Muscle layer of duodenum (tissue), 2 donors: ENCODE data around the gene NUP37.
"Not testable (repeated sequence)": the region's sequence is repeated elsewhere in the genome, so short reads cannot be mapped to it uniquely, and the experiment has no call there.

Experiments
- H3K27ac ChIP-seq: one replicate; pipeline ENCODE4 v1.7.0; 2013; ENCODE audit warnings: mild to moderate bottlenecking, low read length
- H3K27me3 ChIP-seq: one replicate; pipeline ENCODE4 v1.7.0; 2013; ENCODE audit warnings: low read depth, mild to moderate bottlenecking, control low read depth, low read length
- H3K36me3 ChIP-seq, 2 donors: one replicate each; pipeline ENCODE4 v1.7.0; 2013; ENCODE audit warnings: low read length in 2 of 2, control low read depth in 1 of 2, mild to moderate bottlenecking in 1 of 2; ENCODE audit not compliant: insufficient read depth in 2 of 2, control insufficient read depth in 1 of 2
- H3K4me1 ChIP-seq, 2 donors: one replicate each; pipeline ENCODE4 v1.7.0; 2013; ENCODE audit warnings: low read length in 2 of 2, mild to moderate bottlenecking in 2 of 2, control low read depth in 1 of 2, moderate library complexity in 1 of 2; ENCODE audit not compliant: insufficient read depth in 2 of 2, control insufficient read depth in 1 of 2
- H3K4me3 ChIP-seq, 2 donors: one replicate each; pipeline ENCODE4 v1.7.0; 2013; ENCODE audit warnings: low read length in 2 of 2, low read depth in 1 of 2, mild to moderate bottlenecking in 1 of 2
- H3K9me3 ChIP-seq, 2 donors: one replicate each; pipeline ENCODE4 v1.7.0; 2013; ENCODE audit warnings: low read length in 2 of 2, control low read depth in 1 of 2, mild to moderate bottlenecking in 1 of 2; ENCODE audit not compliant: control insufficient read depth in 1 of 2
- donor health status: healthy.

Gene NUP37

DNA sequence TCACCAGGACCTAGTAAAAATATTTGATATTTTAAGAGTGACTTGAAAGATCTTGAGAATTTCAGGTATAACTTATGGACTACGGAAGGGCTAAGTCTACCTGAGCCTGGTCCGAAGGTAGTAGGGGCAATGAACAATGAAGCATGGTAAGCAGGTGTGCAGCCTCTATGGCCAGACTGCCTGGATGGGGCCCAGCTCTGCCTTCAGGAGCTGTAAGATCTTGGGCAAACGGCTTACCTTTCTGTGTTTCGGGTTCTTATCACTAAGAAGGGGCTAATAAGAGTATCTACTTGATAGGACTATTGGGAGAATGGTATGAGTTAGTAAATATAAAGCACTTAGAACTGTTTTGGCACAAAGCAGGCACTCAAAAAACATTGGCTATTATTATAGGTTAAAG is 39.1 kb downstream of the NUP37 start:
- H3K9me3 ChIP-seq = no peaks in the 10 kb centered on the region
- H3K27me3 ChIP-seq = no peaks in the 10 kb centered on the region
- H3K27ac ChIP-seq = no peak overlapping the region
- H3K4me3 ChIP-seq = no peak overlapping the region
- H3K4me1 ChIP-seq = no peaks in the 10 kb centered on the region
- H3K36me3 ChIP-seq = peaks cover 27 to 62% of the 10 kb centered on the region in 2 donors

DNA sequence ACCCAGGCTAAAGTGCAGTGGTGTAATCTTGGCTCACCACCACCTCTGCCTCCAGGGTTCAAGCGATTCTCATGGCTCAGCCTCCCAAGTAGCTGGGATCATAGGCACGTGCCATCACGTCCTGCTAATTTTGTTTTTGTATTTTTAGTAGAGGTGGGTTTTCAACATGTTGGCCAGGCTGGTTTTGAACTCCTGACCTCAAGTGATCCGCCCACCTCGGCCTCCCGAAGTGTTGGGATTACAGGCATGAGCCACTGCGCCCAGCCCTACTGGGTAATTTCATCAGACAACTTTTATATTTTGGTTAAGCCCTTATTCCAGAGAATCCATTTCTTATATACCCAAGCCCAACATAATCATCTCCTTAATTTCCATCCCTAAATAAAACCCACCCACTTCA is 47.8 kb downstream of the NUP37 start:
- not testable (repeated sequence) for H3K4me3 ChIP-seq, H3K27me3 ChIP-seq, H3K27ac ChIP-seq, H3K9me3 ChIP-seq, H3K4me1 ChIP-seq
- peaks cover 15 to 19% of the 10 kb centered on the region in 2 donors for H3K36me3 ChIP-seq

DNA sequence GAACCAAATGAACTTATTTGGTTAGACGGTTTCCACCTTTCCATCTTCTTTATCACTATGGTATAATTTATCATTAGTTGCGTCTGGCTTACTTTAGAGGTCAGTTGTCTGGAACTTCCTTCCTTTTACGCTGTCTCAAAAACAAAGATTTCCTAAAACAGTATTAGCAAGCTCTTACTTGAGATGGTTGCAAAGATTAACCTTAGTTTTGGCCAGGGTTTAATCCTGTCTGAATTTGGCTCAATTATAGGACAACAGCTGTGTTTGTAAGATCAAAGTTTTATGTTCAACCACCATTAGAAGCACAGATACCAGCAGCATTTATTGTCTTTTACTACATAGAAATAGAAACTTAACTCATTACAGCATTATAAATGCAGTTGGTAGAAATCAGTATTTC is 50.2 kb downstream of the NUP37 start:
- Histone ChIP-seq H3K9me3 (no peaks in the 10 kb centered on the region), H3K4me3 (no peak overlapping the region), H3K36me3 (no peaks in the 10 kb centered on the region), H3K4me1 (no peaks in the 10 kb centered on the region), H3K27me3 (no peaks in the 10 kb centered on the region), H3K27ac (no peak overlapping the region)

DNA sequence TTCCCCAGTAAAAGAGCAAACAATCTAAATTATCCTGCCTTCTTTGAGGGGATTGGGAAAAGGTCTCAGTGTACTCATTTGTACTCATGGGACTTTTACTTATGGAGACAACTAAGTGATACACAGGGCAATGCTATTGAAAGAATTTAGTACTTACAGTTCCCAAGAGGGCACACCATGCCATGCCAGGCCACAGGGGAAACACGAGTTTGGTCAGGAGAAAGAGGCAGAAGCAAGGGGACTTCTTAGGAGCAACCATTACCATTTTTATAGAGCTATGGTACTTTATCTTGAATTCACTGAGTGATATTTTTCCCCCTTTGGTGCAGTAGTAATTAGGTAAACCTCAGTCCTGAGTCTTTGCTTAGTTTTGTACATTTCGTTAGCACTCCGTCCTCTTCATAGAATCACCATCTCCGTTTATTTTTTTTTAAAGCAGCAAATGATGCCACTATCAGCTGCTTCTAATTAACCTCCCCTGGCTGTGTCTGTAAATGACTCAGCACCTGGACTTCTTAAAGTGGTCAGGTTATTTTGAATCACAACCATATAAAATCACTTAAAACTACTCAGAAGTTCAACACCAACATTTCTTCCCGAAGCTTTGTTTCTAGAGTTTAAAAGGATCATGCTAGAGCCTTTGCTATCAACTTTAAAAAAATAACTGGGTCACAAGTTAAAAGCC is 52.2 kb downstream of the NUP37 start:
- H3K27ac ChIP-seq = no peak overlapping the region
- H3K36me3 ChIP-seq = no peaks in the 10 kb centered on the region
- H3K9me3 ChIP-seq = no peaks in the 10 kb centered on the region
- H3K27me3 ChIP-seq = no peaks in the 10 kb centered on the region
- no peaks in the 10 kb centered on the region for H3K4me1 ChIP-seq
- H3K4me3 ChIP-seq = no peak overlapping the region

DNA sequence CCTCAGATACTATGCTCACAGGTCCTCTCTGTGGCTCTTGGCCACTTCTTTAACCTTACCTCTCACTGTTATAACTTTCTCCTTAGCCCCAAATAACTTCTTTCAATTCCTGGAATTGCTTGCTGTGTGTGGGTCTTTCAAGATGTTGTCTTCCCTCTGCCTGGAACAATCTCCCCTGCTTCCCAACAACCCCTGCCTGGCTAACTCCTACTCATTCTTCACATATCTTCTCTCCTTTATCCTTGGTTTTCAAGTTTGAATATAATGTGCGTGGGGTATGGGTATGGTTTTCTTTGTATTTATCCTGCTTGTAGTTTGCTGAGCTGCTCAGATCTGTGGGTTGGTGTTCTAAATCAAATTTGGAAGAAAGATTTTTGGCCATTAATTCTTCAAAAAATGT is 55.4 kb downstream of the NUP37 start:
- no peaks in the 10 kb centered on the region for H3K27me3 ChIP-seq
- H3K4me3 ChIP-seq = no peak overlapping the region
- H3K27ac ChIP-seq = no peak overlapping the region
- H3K4me1 ChIP-seq = peaks cover 0 to 3% of the 10 kb centered on the region in 2 donors
- H3K9me3 ChIP-seq = no peaks in the 10 kb centered on the region
- no peaks in the 10 kb centered on the region for H3K36me3 ChIP-seq

DNA sequence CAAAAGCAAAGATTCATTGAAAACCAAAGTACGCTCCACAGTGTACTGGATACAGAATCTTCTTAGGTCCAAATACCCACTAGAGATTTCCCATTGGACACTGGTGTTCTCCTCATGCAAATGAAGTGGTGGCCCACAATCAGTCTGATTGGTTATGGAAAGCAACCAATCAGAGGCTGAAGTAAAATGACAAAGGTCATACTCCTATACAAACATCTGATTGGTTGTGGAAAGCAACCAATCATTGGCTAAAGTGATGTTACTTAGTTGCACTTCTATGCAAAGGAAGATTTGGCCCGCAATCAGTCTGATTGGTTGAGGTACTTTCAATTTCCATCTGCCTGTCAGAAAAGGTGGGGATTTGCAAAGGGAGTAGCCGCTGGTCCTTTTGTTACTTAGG is 56.8 kb downstream of the NUP37 start:
- Histone ChIP-seq H3K27ac (no peak overlapping the region), H3K27me3 (no peaks in the 10 kb centered on the region), H3K4me3 (no peak overlapping the region), H3K9me3 (no peaks in the 10 kb centered on the region), H3K4me1 (peaks cover 0 to 3% of the 10 kb centered on the region in 2 donors), H3K36me3 (no peaks in the 10 kb centered on the region)

DNA sequence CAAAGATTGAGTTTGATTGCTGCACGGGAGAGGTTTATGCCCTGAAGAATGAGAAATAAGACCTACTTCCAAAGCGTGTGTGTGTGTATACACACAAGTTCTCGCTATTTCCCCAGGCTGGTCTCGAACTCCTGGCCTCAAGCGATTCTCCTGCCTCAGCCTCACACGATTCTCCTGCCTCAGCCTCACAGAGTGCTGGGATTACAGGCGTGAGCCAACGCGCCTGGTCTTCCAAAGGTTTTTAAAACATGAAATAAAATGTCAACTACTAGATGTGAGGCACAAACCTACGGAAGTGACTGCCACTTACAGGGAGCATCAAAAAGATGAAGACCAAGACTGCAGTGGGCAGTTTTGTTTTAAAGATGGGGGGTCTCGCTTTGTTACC is 57.5 kb downstream of the NUP37 start:
- Histone ChIP-seq H3K36me3 (no peaks in the 10 kb centered on the region), H3K27ac (no peak overlapping the region), H3K4me3 (peak overlapping the region; percentile 88 to 90), H3K4me1 (peaks cover 0 to 3% of the 10 kb centered on the region in 2 donors), H3K9me3 (no peaks in the 10 kb centered on the region), H3K27me3 (no peaks in the 10 kb centered on the region)

DNA sequence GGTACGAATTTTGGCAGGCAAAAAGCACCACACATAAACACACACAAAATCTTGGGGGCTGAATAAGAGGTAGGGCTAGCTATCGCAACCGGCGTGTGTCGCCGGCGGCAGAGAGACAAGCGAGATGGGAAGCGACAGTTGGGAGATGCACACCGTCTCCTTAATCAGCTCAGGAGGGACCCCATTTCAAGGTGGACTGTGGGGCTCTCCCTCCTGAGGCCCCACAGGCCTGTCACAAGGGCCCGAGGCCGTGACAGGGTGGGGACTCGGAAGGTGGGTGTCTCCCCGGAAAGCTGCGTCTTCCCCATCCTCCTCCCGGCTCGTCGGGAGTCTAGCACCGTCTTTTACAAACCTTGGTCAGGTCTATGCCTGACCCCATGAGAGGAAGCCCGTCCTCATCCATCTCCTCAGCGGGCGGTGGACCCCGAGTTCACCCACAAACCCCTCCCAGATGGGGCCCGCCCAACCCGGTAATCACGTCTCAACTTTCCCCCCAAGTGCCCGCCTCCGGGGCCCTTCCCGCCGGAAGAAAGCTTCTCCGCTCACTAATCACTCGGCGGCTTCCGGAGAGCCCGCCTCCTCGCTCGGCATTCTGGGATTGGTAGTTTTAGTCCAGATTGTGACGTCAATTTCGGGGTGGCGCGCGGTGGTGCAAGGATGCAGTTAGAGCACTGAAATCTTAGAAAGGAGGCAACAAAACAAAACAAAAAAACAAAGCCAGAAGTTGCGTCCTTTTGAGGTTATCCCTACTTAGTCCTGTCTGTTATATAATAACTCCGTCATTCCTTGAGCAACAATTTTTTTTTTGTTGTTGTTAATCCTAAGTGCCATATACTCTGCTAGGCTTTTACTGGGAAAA is 58.1 kb downstream of the NUP37 start, which contains the start of gene WASHC3:
Gene WASHC3, minus strand, starts transcription at position 432 of the 859 bp plus-strand sequence. Its CDS starts 29 bp downstream, at position 403.
- Histone ChIP-seq H3K9me3 (no peaks in the 10 kb centered on the region), H3K27me3 (no peaks in the 10 kb centered on the region), H3K36me3 (no peaks in the 10 kb centered on the region), H3K4me3 (peak within 1 kb of the TSS; percentile 88 to 90), H3K27ac (peak within 1 kb of the TSS; percentile 96), H3K4me1 (peaks cover 0 to 3% of the 10 kb centered on the region in 2 donors)

DNA sequence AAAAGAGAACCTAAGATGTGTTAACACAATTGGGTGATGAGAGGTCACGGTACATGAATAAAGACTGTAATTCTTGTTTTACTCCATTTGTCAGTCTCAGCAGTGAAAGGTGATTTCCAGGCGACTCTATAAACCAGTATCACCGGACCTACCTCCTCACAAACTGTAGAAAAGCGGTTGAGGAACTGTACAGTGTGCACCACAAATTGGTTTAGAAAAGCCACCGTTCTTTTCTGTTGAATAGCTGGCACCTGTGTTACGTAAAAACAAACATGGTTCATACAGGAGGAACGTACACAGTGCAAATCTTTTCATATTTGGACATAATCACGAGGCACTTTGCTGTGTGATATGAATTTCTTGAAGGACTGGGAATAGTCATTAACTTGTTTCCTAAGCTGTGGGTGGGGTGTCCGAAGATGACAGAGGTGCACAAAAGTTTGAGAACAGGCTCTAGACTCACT is 58.8 kb downstream of the NUP37 start:
- Histone ChIP-seq H3K27me3 (no peaks in the 10 kb centered on the region), H3K4me3 (peak overlapping the region; percentile 88 to 90), H3K4me1 (peaks cover 0 to 3% of the 10 kb centered on the region in 2 donors), H3K36me3 (no peaks in the 10 kb centered on the region), H3K27ac (peak overlapping the region; percentile 96), H3K9me3 (no peaks in the 10 kb centered on the region)

DNA sequence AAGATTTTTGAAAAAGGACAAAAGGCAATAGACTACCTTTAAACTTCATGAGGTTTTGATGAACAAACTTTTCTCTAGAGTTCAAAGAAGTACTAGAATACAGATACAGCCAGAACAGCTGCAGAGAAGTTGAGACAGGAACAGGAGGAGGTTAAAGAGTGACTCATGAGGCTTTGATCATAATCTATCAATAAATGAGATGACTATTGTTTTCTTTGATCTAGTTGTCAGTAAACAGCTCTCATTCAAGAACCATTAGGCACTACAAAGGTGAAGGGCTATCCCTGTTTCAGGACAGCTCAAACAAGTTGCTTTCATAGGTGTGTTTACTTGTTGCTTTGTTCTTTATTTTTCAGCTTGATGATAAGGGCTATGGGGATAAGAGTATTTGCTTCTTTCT is 60.6 kb downstream of the NUP37 start:
- Histone ChIP-seq H3K36me3 (peaks cover 0 to under 1% of the 10 kb centered on the region in 2 donors), H3K9me3 (no peaks in the 10 kb centered on the region), H3K27me3 (no peaks in the 10 kb centered on the region), H3K4me3 (no peak overlapping the region), H3K27ac (no peak overlapping the region), H3K4me1 (peaks cover 0 to 3% of the 10 kb centered on the region in 2 donors)

DNA sequence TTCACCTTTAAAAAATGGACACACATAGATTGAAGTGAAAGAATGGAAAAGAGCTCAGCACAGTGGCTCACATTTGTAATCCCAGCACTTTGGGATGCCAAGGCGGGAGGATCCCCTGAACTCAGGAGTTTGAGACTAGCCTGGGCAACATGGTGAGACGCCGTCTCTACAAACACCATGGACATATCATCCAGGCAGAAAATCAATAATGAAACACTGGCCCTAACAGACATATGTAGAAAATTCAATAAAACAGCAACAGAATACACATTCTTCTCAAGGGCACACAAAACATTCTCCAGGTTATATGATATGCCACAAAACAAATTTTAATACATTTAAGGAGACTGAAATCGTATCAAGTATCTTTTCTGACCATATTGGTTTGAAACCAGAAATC is 65.6 kb downstream of the NUP37 start:
- H3K36me3 ChIP-seq = peaks cover 3 to 33% of the 10 kb centered on the region in 2 donors
- H3K27ac ChIP-seq = no peak overlapping the region
- no peaks in the 10 kb centered on the region for H3K4me1 ChIP-seq
- no peak overlapping the region for H3K4me3 ChIP-seq
- no peaks in the 10 kb centered on the region for H3K27me3 ChIP-seq
- no peaks in the 10 kb centered on the region for H3K9me3 ChIP-seq
